Posterior cingulate gyrus (tissue), 11 donors: Measurements from ENCODE around the gene S1PR5.
A peak's percentile ranks its signal among the peaks of the same experiment; 100 is the strongest.
"Not testable (repeated sequence)": the region's sequence is repeated elsewhere in the genome, so short reads cannot be mapped to it uniquely, and the experiment has no call there.

Experiments
- DNase-seq, 10 donors: peaks; one replicate each; pipeline versions ENCODE4 v3.0.0 to v3.0.0-alpha.2; 2020 to 2021; ENCODE audit warnings: mixed read lengths in 3 of 10
- intact Hi-C: fragments of 100-400 bp; cut with DNase I; formaldehyde crosslinking; loops from one replicate; pipeline ENCODE4 v1.15.1; 2023

The S1PR5 gene, protein sequence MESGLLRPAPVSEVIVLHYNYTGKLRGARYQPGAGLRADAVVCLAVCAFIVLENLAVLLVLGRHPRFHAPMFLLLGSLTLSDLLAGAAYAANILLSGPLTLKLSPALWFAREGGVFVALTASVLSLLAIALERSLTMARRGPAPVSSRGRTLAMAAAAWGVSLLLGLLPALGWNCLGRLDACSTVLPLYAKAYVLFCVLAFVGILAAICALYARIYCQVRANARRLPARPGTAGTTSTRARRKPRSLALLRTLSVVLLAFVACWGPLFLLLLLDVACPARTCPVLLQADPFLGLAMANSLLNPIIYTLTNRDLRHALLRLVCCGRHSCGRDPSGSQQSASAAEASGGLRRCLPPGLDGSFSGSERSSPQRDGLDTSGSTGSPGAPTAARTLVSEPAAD

DNA sequence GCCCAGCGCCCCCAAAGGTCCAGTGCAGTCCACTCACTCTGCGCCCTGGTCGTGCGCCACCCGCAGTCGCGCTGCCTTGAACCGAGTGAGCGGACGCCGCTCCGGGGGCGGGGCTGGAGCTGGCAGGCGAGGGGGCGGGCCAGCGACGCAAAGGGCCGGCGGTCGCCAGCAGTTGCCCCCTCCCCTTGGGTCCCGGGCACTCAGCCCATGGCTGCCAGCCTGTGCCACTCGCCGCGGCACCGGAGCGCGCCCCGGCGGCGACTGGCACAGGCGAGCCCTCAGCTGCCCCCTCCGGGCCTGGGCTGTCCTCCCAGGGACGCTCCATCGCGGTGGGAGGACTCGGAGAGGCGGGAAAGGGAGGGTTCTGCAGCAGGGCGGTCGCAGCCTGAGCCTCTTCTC, at the start of gene S1PR5:
Gene S1PR5 (minus strand): TSS at position 87 of the 399 bp plus-strand sequence. CDS start 2,436 bp downstream, outside the sequence.
- peak; percentile 71 to 98 (median 82) for DNase-seq
- intact Hi-C loops = no loop called here

DNA sequence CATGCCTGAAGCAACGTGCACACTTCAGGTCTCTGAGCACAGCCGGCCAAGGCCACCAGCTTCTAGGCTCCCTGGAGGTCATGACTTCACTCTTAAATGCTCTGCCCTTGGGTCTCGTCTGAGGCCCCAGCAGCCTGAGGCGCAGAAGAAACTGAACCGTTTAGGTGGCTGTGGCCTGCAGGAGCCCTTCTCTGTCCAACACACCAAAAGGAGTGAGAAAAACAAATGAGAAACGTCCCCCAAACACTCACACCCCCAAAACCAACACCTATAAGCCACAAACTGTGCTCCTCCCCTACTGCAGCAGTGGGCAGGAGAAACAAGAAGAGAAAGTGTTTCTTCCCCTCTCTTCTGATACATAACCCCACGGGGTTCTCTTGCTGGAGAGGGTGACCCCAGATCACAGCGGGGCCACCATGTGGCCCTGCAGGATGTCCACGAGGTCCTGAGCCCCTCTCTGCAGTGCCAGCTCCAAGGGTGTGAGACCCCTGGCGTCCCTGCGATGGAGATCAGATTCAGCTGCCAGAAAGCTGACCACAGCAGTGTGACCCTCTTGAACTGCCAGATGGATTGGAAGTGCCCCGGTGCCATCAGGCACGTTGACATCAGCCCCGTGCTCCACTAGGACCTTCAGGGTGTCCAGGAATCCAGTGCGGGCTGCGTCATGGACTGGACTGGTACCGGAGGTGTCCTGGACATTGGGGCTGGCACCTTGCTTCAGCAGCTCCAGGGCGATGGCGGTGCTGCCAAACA, 49.6 kb upstream of the S1PR5 start:
- intact Hi-C loops = loop anchor here (5.0 kb wide), 2 partner anchors 65 to 85 kb away; partner anchors contain the start of genes ILF3 and KEAP1
- no peak for DNase-seq

DNA sequence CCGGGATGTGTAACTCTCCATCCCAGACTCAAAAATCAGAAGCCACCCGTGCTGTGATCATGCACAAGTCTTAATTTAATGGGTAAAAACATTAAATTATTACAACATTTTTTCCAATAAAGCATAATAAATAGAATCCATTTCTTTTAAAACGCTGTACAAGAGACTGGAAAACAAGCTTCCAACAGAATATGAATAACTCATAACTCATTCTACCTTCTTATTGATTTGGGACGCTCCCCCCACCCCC, 49.1 kb upstream of the S1PR5 start:
- intact Hi-C loops = loop anchor here (5.0 kb wide), 2 partner anchors 64 to 86 kb away; partner anchors contain the start of genes ILF3 and KEAP1
- no peak for DNase-seq

DNA sequence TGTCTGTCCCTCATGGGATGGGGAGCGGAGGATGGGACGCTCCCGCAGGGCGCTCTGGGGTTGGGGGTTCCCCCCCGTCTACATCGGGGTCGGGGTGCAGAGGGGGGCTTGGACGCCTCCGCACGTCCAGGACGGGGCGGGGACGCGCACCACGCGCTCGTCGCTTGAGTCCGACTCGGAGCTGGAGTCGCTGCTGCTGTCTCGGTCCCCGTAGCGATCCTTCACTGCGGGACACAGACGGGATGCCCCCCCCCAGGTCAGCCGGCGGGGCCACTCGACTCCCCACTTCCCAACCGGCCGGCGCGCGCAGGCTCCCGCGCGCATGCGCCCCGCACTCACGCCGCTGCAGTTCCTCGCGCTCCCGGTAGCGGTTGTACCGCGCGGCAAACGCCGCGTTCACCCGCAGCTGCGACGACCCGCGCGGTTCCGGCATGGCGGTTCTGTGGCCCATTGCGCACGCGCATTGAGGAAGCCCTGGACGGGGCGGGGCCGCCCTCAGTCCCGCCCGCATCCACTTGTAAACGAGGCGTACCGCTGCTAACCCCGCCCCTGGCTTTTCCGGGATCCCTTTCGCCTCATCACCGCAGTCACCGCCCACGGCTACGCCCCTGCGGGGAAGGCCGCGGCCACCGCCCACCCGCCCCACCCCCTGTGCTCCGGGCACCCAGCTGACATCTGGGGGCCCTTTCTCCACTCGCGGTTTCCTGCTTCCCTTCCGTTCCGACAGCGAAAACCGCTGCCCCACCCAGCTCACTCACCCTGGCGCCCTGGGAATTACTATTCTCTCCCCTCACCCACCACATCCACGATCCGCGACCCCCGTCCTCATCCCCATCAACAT, 48.5 kb upstream of the S1PR5 start, which contains the start of gene KRI1:
Gene KRI1 (minus strand): TSS at position 444 of the 841 bp plus-strand sequence. CDS start 11 bp downstream, at position 433.
- intact Hi-C loops = loop anchor here (5.0 kb wide), 2 partner anchors 63 to 87 kb away; partner anchors contain the start of genes ILF3 and KEAP1
- peak; percentile 94 to 100 (median 96) for DNase-seq

DNA sequence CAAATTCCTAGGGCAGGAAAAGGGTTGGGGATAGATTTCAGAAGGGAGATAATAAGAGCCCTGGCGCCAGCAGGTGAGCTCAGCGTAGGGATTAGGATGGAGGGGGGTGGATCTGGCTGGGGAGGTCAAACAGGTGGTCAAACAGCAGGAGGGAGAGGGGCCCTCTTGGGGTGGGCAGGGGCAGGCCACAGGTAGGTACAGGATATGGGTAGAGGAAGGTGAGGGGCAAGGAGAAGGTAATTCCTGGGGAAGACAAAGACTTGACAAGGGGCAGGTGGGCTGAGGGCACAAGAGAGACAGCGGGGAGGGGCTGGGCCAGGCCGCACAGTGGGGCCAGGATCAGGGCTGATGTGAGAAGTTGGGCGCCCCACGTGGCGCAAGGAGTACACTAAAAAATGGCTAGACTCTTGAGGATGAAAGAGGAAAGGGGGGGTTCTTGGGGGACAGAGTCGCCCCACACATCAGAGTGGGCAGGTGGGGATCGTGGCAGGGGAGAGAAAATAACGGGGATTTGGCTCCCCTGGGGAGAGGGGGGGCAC, 47.9 kb upstream of the S1PR5 start:
- peak in 1 of 10 donors; percentile 76 for DNase-seq
- intact Hi-C loops = loop anchor here (5.0 kb wide), 2 partner anchors 63 to 87 kb away; partner anchors contain the start of genes ILF3 and KEAP1

DNA sequence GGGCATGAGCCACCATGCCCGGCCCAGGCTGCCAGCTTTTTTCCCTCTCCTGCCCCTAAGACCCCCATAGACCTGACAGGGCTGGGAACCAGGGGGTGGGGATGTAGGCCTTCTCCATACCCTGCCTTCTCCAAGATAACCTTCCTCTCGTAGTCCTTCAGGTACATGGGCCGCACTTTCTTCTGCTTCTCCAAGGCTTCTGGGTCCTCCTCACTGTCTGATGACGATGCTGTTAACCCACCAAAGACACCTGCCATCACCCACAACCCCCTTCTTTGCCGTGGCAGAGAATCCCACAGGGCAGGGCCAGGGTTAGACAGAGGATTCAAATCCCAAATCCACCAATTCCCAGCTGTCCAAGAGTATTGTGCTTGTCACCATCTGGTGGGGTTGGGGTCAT, 45.4 kb upstream of the S1PR5 start:
- intact Hi-C loops = no loop called here
- no peak for DNase-seq

DNA sequence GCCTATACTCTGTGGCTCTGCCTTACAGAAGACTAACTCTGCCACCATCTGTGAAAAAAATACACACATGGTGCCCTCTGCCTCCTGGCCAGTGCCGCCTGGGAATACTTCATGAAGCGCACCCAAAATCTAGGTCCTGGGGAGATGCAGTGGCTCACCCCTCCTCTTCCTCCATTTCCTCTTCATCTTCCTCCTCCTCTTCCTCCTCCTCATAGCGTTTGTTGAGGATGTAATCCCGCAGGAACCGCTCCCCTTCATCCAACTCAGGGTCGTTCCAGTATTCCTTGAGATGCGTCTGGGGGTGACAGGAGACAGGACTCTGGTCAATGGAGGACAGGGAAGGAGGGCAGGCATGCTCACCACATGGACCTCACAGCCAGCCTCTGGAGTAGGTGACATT, 42.9 kb upstream of the S1PR5 start:
- no peak for DNase-seq
- intact Hi-C loops = no loop called here

DNA sequence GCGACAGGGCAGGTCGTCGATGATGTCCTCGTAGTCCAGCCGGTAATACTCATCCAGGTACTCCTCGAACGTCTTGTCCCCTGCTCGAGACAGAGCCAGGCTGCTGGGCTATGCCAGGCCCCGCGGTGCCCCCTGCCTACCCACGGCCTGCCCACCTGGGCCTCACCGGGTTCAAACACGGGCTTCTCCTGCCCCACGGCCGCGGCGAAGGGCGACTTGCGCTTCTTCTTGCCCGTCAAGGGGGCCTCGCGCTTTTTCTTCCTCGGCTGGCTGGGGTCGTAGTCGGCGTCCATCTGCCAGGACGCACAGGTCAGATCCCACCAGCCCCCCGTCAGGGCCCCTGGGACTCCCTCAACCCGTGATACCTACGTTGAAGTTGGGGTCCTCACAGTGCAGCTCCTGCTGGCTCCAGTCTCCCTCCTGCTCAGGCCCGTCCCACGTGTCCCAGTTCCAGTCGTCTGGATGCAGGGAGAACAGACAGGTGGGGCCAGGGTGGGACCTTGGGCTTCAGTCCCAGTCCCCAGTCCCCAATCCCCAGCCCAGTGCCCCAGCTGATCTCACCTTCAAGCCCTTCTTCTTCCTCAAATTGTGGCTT, 40.5 kb upstream of the S1PR5 start:
- no peak for DNase-seq
- intact Hi-C loops = no loop called here

DNA sequence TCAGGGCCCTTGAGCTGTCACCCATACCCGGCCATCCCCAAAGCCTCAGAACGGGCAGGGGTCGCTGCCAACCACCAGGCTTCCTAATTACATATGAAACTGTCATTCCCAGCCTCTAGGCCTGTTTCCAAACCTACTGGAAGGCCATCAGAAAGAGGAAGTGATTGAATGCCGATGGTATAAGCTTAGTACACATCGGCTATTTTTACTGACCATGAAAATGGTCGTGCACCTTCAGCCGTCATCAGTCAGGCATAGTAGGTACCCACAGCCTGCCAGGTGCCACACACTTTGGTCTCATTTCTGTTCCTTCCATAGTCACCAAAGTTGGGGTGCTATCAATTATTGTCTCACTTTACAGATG, 38.3 kb upstream of the S1PR5 start:
- no peak for DNase-seq
- intact Hi-C loops = no loop called here

DNA sequence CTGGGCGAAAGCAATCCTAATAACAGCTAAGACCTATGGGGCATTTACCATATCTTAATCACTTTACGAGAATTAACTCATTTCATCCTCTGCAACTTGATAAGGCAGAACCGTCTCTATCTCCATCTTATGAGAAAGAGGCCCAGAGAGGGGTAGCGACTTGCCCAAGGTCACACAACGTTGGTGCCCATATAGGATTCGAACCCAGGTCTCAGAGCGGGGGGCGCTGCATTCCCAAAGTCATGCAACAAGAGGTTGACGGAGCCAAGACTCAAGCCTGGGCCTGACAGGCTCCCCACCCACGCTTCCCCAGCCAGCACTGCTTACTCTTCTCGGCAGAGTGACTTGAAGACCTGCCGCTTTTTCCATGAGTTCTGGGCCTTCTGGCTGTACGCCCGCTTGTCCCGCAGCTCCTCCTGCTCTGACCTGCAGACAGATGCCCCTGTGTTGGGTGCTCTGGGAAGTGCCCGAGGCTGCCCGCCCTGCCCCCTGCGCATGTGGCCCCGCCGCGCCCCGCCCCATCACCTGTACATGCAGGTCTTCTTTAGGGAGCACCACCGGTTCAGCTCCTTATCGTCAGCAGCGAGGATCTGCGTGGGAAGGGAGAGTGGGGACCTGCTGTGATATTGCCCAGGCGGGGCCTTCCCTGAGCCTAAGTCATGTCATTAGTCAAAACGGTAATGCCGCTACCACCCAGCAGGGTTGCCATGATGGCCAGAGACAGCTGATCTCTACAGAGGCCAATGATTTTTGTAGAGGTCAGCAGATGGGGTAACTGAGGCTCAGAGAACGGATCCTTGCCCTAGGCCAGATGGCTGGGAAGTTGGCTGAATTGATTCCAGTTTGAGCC, 37.7 kb upstream of the S1PR5 start:
- intact Hi-C loops = no loop called here
- no peak for DNase-seq

DNA sequence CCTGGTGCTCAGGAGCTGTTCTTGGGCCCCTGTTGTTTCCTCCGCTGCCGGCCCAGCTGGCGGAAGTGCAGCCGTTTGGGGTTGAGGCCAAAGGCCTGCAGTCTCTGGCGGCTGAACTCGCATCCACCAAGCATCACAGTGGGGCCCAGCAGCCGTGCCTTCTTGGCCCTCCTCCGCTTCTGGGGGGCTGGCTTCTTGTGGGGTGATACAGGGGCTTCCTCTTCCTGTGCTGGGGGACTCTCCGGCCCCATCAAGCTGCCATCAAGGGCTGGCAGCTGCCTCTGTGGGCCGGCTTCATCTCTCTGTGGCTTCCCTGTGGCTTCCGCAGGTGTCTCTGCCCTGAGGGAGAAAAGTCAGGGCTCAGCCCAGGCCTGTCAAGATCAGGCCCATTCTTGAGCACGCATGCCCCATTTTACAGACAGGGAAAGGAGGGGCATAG, 36.7 kb upstream of the S1PR5 start:
- no peak for DNase-seq
- intact Hi-C loops = no loop called here

DNA sequence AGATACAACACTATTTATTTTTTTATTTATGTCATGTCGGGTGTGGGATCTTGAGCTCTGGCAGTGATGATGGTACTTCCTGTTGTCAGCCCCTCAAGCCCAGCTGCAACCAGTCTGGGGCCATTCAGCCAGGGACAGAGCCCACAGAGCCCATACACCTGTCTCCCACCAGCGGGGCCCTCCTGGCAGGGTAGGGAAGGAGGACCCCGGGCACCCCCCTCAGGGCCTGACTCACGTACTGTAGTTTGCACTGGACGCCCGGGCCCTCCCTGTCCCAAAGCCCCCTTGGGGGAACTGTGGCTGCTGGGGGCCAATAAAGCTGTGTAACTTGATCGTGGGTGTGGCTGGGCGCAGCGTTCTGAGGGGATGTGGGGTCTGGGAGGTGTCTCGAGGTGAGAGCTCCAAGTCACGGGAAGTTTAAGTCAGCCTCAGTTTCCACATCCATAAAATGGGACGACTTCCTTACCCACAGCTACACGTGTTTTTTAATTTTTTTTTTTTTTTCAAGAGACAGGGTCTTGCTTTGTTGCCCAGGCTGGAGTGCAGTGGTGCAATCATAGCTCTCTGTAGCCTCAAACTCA, 35.9 kb upstream of the S1PR5 start:
- DNase-seq = no peak
- intact Hi-C loops = no loop called here

DNA sequence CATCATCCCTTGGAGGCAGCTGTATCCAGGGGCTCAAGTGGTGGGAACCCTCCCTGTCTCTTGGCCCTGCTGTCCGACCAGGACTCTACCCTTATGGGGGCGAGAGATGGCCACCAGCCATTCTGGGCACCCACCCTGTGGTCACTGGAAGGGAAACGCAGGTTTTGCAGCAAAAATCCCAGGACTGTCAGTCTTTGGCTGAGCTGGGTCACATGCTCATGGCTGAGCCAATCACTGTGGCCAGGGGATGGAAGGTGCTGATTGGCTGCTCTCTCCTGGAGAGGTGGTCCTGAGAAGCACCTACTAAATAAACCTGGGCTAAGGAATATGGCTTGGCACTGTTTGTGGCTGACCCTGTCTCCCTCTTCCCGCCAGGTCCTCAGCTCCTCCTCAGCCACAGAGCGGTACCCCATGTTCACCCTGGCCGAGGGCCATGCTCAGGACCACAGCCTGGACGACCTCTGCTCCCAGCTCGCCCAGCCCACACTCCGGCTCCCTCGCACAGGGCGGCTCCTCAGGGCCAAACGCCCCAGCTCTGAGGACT, 35.3 kb upstream of the S1PR5 start:
- DNase-seq = peak in 2 of 10 donors; percentile 32 to 80
- intact Hi-C loops = no loop called here

DNA sequence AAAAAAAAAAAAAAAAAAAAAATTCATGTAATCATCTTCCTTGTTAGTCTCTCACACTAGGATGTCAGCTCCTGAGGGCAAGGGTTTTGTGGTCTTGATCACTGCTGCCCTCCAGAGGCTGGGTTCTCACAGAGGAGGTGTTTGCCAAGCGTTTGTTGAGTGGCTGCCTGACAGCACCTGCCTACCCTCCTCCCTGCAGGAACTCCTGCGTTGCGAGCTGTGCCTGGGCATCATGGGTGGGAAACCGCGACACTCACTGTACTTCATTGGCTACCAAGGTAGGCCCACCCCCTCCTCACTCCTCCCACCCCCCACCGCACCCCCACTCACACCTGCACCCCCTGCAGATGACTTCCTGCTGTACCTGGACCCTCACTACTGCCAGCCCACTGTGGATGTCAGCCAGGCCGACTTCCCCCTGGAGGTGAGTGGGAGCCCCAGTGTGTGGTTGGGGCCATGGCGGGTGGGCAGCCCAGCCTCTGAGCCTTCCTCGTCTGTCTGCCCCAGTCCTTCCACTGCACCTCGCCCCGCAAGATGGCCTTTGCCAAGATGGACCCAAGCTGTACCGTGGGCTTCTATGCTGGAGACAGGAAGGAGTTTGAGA, 34.6 kb upstream of the S1PR5 start:
- intact Hi-C loops = no loop called here
- peak in 1 of 10 donors; percentile 47 for DNase-seq

DNA sequence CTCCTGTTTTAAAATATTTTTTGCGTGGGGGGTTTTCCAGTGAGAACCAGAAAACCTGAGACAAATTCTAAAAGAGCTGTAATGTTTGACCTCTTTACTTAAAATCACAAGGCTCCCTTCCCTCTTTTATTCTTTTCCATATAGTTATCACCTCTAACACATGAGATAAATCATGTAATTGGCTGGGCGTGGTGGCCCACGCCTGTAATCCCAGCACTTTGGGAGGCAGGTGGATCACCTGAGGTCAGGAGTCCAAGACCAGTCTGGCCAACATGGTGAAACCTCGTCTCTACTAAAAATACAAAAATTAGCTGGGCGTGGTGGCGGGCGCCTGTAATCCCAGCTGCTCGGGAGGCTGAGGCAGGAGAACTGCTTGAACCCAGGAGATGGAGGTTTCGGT, 33.8 kb upstream of the S1PR5 start:
- DNase-seq, intact Hi-C loops: not testable (repeated sequence)

DNA sequence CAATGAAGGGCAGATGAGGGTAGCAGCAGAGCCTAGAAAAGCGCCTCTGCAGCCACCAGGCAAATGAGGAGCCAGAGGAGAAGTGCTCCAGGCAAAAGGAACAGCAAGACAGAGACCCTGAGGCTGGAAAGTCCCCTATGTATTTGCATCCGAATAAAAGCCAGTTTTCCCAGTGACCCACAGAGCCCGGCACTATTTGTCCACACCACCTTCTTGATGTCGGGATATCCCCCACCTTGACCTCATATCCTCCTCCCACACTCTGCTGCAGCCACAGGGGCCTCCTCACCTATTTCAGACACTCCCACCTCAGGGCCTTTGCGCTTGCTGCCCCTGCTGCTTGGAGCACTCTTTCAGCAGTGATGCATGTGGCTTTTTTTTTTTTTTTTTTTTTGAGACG, 33.1 kb upstream of the S1PR5 start:
- DNase-seq = no peak
- intact Hi-C loops = no loop called here

DNA sequence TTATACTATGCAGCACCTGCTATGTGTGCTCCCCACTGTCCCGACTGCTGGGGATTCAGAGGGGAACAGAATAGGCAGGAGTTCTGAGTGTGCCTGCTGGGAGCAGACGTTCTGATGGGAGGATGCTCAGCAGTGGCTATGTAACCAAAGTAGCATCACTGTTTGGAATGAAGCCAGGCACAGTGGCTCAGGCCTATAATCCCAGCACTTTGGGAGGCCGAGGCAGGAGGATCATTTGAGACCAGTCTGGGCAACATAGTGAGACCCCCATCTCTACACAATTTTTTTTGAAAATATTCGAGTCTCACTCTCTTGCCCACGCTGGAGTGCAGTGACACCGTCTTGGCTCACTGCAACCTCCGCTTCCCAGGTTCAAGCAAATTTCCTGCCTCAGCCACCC, 32.5 kb upstream of the S1PR5 start:
- intact Hi-C loops = no loop called here
- no peak for DNase-seq

DNA sequence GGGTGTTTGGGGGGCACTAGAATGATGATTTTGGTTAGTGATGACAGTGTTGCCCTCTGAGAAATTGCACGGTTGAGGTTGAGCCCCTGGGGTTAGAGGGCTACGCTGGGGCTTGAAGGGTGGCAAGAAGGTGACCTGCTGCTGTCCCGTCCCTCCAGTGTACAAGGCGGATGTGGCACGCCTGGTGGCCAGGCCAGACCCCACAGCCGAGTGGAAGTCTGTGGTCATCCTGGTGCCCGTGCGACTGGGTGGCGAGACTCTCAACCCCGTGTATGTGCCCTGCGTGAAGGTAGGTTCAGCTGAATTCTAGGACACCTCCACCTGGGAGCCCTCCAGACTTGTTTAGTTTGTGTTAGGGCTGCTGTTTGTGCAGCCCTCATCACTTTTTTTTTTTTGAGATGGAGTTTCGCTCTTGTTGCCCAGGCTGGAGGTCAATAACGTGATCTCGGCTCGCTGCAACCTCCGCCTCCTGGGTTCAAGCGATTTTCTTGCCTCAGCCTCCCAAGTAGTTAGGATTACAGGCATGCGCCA, 31.6 kb upstream of the S1PR5 start:
- peak in 1 of 10 donors; percentile 33 for DNase-seq
- intact Hi-C loops = no loop called here
